ENCODE measurements around the gene KCNB1.

DNA sequence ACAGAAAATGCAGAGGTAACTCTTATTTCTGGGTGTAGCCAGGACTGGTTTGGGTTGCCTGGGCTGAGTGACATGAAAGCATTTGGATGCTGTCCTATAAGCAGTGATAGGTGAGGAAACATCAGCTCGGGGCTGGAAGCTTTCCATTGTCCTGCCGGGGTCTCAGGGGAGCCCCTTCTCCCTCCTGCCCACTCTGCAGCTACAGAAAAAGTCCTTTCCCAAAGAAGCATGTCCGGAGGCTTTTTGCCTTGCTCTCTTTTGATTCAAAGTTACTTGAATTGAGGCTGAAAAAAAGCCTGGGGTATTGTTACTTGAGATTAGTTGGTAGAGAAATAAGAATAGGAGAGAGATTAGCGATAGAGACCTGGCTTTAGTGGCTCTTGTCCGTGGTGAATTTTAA, 113.9 kb downstream of the KCNB1 start:
- no peak for TF ChIP-seq CTCF (conservative IDR thresholded peaks at IDR 0.05)
- TF ChIP-seq ZFX (IDR thresholded peaks at IDR 0.05), result no peak
